Measurements from ENCODE around the gene CSF2RB.

- peak; percentile 36 for TF ChIP-seq POLR2A (IDR thresholded peaks at IDR 0.05; ENCODE audit: low read length)
- TF ChIP-seq GATA1 (IDR thresholded peaks at IDR 0.05; ENCODE audit: low read depth, low read length): no peak
Measured at GRCh38 chr22:36913427-36914389, at the start of gene CSF2RB.
